Measurements from ENCODE around the gene GANAB. TPM values are rescaled to one million over a fixed set of nuclear protein-coding genes. Genes with fewer than 3 reads are reported as not detected.

The GANAB gene
- total and polyA plus RNA-seq, 4 donors = 104 to 266 (median 168) TPM

DNA sequence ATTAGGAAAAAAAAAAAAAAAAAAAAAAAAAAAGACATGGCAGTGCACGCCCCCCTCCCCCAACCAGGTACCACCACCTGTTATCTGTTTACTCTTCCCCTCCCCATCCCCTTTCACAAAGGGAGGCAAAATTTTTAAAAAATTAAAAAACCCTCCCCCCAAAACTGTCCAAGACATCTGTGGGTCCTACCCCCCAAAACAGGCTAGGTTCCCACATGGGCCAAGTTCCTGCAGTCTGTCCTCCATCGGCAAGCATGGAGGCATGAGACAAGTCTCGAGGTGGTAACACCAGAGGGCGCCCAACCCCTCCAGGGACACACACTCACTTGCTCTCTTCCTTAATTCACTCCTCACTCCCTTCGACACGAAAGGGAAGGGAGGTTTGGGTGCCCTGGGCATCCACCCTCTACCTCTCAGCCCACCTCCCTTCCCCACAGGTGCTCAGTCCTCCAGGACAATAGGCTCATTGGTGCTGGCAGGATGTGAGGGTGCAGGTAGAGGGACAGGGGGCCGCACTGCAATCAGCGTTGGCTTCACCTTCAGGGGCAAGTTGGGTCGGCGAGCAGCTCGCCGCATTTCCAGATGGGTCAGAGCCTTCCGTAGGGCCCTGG lies 52.9 kb downstream of the GANAB start:
- DNase-seq (peak; percentile 74 to 77 (median 76)), ATAC-seq (ENCODE audit: insufficient read depth, low FRiP score) (no peak)
- H3K9me3 ChIP-seq (ENCODE audit: control insufficient read depth in 4 of 4, insufficient read depth in 3 of 4, low read length in 3 of 4) = no peaks in the 10 kb centered on the region
- H3K36me3 ChIP-seq (ENCODE audit: control insufficient read depth in 4 of 4, insufficient read depth in 4 of 4, low read length in 4 of 4) = peaks cover 30 to 46% (median 33%) of the 10 kb centered on the region in 4 donors
- H3K27me3 ChIP-seq (ENCODE audit: control insufficient read depth in 3 of 3, insufficient read depth in 3 of 3, low read length in 2 of 3) = no peaks in the 10 kb centered on the region
- TF ChIP-seq, protein P1, sequence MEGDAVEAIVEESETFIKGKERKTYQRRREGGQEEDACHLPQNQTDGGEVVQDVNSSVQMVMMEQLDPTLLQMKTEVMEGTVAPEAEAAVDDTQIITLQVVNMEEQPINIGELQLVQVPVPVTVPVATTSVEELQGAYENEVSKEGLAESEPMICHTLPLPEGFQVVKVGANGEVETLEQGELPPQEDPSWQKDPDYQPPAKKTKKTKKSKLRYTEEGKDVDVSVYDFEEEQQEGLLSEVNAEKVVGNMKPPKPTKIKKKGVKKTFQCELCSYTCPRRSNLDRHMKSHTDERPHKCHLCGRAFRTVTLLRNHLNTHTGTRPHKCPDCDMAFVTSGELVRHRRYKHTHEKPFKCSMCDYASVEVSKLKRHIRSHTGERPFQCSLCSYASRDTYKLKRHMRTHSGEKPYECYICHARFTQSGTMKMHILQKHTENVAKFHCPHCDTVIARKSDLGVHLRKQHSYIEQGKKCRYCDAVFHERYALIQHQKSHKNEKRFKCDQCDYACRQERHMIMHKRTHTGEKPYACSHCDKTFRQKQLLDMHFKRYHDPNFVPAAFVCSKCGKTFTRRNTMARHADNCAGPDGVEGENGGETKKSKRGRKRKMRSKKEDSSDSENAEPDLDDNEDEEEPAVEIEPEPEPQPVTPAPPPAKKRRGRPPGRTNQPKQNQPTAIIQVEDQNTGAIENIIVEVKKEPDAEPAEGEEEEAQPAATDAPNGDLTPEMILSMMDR (IDR thresholded peaks at IDR 0.05; ENCODE audit: control extremely low read depth, extremely low read depth) = peak; percentile 21
- H3K4me1 ChIP-seq (ENCODE audit: control insufficient read depth in 5 of 5, insufficient read depth in 5 of 5, low read length in 5 of 5) = peaks cover 0 to 12% (median 0%) of the 10 kb centered on the region in 5 donors
- H3K4me3 ChIP-seq = no peak overlapping the region
- H3K9ac ChIP-seq (ENCODE audit: insufficient read depth in 1 of 2, low read length in 2 of 2) = no peak overlapping the region
- 60 to 61% methylated on average over 13 of the region's 13 CpGs for WGBS, 2 donors
- H3K27ac ChIP-seq (ENCODE audit: low read depth in 1 of 2, low read length in 1 of 2) = no peak overlapping the region

DNA sequence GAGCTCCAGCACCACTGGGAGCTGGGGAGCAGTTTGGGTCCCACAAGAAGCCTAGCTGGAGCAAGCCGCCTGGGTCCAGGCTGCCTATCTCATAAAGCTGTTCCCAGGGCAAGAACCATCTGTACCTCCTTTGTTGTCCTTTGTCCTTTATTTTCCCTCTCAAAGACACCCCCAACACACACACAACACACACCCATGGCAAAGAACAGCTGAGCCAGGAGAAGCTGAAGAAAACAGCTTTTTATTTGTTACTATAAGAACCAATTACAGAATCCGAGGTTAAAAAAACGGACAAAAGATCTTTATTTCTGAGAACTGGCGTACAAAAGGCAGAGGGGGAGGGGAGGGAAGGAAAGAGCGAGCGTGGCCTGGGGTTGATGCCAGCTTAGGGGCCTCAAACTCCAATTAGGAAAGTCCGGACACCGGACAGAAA lies 53.4 kb downstream of the GANAB start:
- ATAC-seq (ENCODE audit: insufficient read depth, low FRiP score) (no peak), DNase-seq (no peak)
- TF ChIP-seq, protein P1 (IDR thresholded peaks at IDR 0.05; ENCODE audit: control extremely low read depth, extremely low read depth) = no peak
- H3K4me1 ChIP-seq (ENCODE audit: control insufficient read depth in 5 of 5, insufficient read depth in 5 of 5, low read length in 5 of 5) = peaks cover 0 to 11% (median 0%) of the 10 kb centered on the region in 5 donors
- no peak overlapping the region for H3K9ac ChIP-seq (ENCODE audit: insufficient read depth in 1 of 2, low read length in 2 of 2)
- peak overlapping the region; percentile 87 to 97 for H3K27ac ChIP-seq (ENCODE audit: low read depth in 1 of 2, low read length in 1 of 2)
- no peaks in the 10 kb centered on the region for H3K27me3 ChIP-seq (ENCODE audit: control insufficient read depth in 3 of 3, insufficient read depth in 3 of 3, low read length in 2 of 3)
- WGBS, 2 donors = 76 to 83% methylated on average over 8 of the region's 8 CpGs
- H3K4me3 ChIP-seq = no peak overlapping the region
- peaks cover 26 to 47% (median 29%) of the 10 kb centered on the region in 4 donors for H3K36me3 ChIP-seq (ENCODE audit: control insufficient read depth in 4 of 4, insufficient read depth in 4 of 4, low read length in 4 of 4)
- no peaks in the 10 kb centered on the region for H3K9me3 ChIP-seq (ENCODE audit: control insufficient read depth in 4 of 4, insufficient read depth in 3 of 4, low read length in 3 of 4)

DNA sequence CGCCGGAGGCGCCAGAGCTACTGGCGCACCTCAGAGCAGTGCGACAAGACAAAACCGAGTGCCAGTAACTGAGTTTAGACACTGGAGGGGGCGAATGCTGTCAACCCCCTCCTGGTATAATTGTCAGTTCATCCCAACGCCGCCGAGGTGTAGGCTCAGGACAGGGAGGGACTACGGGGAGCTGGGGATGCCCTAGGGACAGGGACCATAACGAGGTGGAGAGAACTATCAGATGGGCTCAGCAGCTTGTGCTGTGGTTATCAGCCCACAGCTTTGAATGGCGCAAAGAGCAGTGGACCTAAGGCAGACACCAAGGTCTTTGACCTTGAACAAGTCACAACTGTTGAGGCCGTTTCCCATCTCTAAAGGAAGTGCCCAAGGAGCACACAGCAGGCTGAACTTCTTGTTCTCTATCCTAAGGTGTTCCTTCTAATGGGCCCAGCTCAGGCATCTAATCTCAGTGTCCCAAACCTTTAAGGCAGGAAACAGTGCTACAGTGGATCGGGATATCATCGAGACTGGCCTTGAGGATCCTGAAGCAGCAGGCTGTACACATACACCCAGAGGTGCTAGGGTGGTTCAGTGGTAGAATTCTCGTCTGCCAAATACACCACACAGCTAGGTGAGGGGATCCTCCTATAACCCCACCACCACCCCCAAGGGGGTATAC lies 54.1 kb downstream of the GANAB start:
- TF ChIP-seq, protein P1 (IDR thresholded peaks at IDR 0.05; ENCODE audit: control extremely low read depth, extremely low read depth) = no peak
- Histone ChIP-seq H3K4me3 (peak overlapping the region; percentile 18), H3K36me3 (ENCODE audit: control insufficient read depth in 4 of 4, insufficient read depth in 4 of 4, low read length in 4 of 4) (peaks cover 25 to 43% (median 29%) of the 10 kb centered on the region in 4 donors), H3K27ac (ENCODE audit: low read depth in 1 of 2, low read length in 1 of 2) (peak overlapping the region; percentile 87 to 97), H3K9ac (ENCODE audit: insufficient read depth in 1 of 2, low read length in 2 of 2) (peak overlapping the region; percentile 31 to 58), H3K4me1 (ENCODE audit: control insufficient read depth in 5 of 5, insufficient read depth in 5 of 5, low read length in 5 of 5) (peaks cover 0 to 11% (median 0%) of the 10 kb centered on the region in 5 donors), H3K27me3 (ENCODE audit: control insufficient read depth in 3 of 3, insufficient read depth in 3 of 3, low read length in 2 of 3) (no peaks in the 10 kb centered on the region), H3K9me3 (ENCODE audit: control insufficient read depth in 4 of 4, insufficient read depth in 3 of 4, low read length in 3 of 4) (no peaks in the 10 kb centered on the region)
- WGBS, 2 donors = 12 to 13% methylated on average over 17 of the region's 17 CpGs
- ATAC-seq (ENCODE audit: insufficient read depth, low FRiP score) = no peak
- DNase-seq = no peak
